Fibroblast of skin of left biceps (primary cell): Measurements from ENCODE around the gene DPYSL3.
"Not testable (repeated sequence)": the region's sequence is repeated elsewhere in the genome, so short reads cannot be mapped to it uniquely, and the experiment has no call there.

ENCODE experiments used
- DNase-seq, 2 experiments: peaks; one replicate each; pipeline ENCODE4 v3.0.0-alpha.2; 2013; ENCODE audit warnings: low read depth in 2 of 2

The DPYSL3 gene

DNA sequence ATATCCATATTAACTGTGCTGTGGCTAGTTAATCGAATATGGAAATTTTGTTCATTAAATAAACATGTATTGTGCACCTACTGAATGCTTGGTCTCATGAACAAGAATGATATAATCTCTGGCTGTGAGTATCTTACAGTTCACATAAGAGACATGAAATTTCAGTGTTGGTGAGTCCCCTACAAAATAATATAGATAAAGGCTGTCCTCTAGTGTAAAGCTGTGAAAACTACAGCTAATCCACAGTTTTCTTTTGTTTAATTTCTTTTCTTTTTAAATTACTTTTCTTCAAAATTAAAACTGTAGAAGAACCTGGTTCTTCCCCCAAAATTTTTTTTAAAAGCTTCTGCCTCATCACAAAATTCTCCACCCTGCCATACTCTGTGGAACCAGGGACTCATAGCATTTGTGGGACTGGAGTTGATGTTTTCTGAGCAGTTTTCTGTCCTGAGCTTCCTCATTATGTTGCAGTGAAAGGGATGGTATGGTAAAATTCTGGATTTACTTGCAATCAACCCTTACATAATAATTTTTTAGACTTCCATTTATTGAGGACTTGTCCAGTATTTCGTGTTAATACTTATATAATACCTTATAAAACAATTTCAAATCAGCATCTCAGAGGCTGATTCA is 140.0 kb downstream of the DPYSL3 start:
- no peak for DNase-seq

DNA sequence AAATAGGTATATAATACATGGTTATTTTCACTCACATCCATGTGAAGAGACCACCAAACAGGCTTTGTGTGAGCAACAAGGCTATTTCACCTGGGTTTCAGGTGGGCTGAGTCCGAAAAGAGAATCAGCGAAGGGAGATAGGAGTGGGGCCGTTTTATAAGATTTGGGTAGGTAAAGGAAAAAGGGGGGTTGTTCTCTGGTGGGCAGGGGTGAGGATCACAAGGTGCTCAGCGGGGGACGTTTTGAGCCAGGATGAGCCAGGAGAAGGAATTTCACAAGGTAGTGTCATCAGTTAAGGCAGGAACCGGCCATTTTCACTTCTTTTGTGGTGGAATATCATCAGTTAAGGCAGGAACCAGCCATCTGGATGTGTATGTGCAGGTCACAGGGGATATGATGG is 142.5 kb downstream of the DPYSL3 start:
- not testable (repeated sequence) for DNase-seq

DNA sequence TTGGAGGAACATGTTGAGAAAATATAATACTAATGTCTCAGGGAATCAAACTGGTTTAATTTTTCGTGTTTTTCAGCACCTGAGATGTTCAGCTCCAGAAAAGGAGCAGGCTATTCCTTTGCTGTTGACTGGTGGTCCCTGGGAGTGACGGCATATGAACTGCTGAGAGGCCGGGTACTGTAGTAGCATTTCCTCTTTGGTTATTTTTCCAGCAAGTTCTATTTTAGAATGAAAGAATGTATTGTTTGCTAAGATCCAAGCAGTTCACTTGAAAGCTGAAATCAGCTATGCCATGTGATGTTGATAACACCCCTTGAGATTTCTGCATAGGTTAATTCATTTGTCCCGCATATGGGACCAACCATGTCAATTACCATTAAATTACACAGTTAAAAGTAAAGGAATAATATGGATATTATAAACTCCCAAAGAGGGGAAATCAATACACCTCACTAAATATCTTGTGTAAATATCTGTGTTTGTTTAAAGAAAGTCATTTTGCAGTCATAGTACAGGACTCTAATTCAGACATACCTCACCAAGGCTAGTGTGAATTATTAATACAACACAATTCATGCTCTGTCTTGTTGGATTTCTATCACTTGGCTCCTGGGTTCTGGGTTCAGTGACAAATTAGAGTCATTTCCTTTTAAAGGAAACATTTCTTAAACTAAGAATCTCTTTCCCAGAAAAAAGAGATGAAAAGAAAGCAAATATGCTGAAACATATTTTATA is 148.3 kb downstream of the DPYSL3 start:
- DNase-seq: no peak

DNA sequence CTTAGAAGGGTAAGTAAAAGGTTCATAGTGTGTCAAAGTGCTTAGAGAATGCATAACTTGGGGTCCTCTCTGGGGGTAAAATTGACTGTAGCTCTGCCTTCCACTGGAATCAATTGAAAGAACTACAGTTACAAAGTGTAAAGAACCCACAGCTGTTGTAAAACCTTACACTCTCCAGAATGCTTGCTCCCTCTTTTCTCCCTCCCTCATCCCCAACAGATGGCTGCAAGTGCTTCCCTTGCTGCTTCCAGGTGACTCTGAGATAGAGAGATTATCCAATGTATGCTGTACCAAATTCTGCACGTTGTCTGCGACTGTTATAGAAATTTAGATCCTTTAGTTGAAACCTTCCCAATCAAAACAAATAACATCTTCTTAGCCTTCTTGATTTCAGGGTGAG is 149.1 kb downstream of the DPYSL3 start:
- no peak for DNase-seq

DNA sequence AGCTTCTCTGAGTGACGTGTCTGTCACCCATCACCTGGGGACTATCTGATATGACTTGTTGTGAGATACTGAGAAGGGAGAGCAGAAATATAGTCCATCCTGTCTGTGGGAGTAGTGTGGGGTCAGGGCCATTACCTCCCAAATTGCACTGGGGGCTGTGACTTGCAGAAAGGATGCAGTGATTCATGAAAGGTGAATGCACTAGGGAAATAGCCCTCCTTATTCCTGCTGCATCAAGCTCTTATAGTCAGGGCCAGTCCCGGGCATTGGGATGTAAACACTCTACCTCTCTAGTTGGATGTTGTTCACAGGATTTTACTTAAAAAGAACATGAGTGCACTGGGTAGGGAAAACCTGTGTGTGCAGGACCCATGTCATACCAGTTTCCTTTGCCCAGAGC is 150.3 kb downstream of the DPYSL3 start:
- no peak for DNase-seq

DNA sequence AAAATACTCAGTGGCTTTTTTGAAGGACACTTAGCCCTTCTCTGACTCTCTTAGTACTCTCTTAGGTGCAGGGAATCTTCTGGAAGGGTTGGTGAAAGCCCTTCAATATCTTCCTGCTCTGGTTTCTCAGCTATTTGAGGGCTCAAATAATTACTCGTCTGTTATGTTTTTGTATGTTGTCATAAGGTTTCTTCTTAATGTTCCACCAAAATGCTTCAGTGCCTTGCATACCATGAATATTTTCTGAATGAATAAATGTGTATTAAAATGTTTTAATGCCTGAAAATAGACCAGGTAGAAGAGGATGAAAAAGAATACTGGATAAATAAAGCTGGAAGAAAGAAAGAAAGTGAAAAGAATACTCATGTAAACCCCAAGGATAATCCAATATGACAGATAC is 150.8 kb downstream of the DPYSL3 start:
- no peak for DNase-seq

DNA sequence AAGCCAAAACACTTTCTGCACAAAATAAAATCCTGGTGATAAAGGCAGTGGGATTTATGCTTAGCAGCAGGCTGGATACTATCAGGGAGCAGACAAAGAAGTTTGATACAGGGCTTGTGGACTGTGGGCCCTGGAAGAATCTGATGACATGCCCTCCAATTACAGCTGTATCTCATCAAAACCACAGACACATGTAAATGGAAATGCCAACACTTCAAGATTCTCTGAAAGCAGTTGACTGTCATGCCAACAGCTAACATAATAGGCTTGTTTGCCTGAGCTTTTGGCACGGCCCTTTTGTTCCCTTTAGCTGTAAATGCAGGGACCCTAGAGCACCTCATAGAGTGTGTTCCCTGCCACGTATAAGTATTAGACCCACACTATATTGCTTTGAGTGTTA is 160.6 kb downstream of the DPYSL3 start:
- no peak for DNase-seq

DNA sequence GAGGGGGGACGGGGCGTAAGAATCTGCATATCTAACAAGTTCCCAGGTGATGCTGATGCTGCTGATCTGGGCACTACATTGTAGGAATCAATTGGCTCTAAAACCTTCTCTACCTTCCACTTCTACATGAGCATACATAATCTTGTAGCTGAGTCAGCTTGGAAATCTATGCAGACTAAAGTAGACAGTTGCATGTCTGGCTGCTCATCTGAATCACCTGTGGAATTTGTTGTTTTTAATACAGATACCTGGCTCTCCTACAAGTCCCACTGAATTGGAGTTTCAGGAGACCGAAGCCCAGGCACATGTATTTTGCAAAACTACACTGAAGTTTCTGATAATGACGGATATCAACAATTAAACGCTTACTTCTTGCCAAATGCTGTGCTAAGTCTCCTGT is 161.4 kb downstream of the DPYSL3 start:
- no peak for DNase-seq

DNA sequence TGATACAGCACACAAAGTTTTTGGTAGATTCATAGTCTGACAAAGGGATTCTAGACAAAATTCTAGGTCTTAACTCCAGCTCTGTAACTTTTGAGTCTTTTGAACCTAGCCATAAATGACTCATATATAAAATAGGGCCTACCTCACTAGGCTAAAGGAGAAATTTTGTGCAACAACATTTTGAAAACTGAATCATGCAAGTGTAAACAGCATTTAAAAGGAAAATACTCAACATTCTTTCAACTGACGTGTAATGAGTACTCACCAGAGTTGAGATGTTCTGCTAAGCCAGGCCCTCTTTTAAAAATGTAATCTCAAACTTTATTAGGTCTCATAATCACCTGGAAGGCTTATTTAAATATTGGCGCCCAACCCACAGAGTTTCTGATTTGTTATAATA is 161.8 kb downstream of the DPYSL3 start:
- no peak for DNase-seq

DNA sequence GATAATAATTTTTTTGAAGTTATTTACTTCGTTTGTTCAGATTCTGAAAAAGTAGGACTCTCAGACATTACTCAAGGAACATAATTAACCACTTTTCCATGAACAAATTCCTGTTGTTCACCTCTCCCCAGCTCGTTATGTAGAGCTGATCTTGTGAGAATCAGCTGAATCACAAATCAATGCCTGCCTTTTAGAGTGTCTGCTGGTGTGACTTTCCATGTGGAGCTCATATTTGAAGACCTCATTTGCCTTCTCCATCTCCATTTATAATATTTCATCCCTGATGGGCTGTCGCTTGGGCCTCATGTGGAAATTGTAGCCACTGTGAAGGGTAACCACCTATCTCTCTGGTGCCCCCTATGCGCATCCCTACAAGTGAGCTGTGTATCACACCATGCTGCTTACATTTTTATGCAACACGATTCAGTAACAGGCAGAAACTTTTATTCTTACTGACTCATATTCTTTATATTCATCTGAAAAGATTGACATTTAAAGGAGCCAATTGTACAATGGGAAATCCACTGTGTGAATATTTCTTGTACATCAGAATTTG is 163.8 kb downstream of the DPYSL3 start:
- no peak for DNase-seq

DNA sequence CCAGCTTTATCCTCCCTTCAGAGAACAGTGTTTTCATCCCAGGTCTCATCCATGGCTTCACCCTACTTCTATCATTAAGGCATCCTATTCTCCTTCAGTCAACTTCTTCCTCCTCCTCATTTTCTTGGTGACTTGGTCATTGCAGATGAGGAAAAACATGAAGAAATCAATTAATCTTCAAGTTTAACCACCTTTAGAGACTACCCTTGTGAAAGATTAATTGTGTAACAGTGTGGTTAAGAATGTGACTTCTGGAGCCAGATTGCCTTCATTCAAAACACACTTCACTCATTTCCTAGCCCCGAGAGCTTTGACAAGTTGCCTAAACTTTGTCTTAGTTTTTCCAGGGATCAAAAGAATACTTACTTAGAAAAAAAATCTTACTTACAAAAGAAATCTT is 165.0 kb downstream of the DPYSL3 start:
- no peak for DNase-seq

DNA sequence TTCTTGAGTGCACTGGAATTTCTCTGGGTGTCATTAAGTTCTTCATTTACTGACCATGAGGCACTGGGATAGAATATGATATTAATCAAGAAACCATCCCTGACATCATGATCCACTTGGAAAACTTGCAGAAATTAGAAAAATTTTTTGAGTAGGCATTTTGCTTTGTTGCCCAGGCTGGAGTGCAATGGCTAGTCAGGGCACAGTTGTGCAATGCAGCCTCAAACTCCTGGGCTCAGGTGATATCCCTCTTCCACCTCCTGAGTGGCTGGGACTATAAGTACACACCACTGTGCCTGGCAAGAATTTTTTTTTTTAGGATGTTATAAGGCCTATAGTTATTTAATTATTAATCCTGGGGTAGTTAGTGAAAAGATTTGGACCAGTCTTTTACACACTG is 168.5 kb downstream of the DPYSL3 start:
- DNase-seq: no peak

DNA sequence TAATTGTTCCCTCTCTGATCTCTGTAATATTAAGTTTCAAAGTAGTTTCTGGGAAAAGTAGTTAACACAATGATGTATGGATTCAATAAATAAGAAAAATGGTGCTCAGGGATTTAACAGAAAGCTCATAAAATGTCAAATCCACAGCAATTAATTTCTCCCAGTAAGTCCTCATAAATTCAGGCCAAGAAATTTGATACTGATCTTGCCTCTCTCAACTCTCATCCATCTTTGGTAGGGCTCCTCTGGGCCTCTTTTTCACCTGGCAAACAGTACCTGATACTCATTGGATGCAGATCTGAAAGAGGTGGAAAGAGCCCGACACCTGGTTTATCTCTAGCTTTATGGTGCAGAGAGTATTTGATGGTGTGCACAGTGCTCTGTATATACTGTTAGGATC is 168.9 kb downstream of the DPYSL3 start:
- DNase-seq: no peak
